Loucy (cell line): ENCODE measurements around the gene CD302.

ENCODE experiments used
- H2AFZ ChIP-seq: fragments of 200-600 bp; sonication (generic); 2 replicates; pipeline ENCODE4 v1.6.0; 2016; ENCODE audit warnings: antibody characterized with exemption, mild to moderate bottlenecking, low read length, moderate library complexity
- H3F3A ChIP-seq: fragments of 200-600 bp; 2 replicates; pipeline ENCODE4 v1.6.0; 2016; ENCODE audit warnings: antibody characterized with exemption, low read depth, mild to moderate bottlenecking
- H3K27me3 ChIP-seq: fragments of 200-600 bp; sonication (generic); 2 replicates; pipeline ENCODE4 v1.6.1; 2014; ENCODE audit warnings: low read length, mild to moderate bottlenecking; ENCODE audit not compliant: insufficient read depth, poor library complexity, severe bottlenecking
- H3K36me3 ChIP-seq: fragments of 200-600 bp; sonication (generic); 2 replicates; pipeline ENCODE4 v1.6.1; 2016; ENCODE audit warnings: low read length; ENCODE audit not compliant: insufficient read depth
- H3K4me1 ChIP-seq: fragments of 200-600 bp; sonication (generic); 2 replicates; pipeline ENCODE4 v1.5.1; 2014; ENCODE audit warnings: low read length, mild to moderate bottlenecking; ENCODE audit not compliant: insufficient read depth, poor library complexity, severe bottlenecking
- H3K4me2 ChIP-seq: fragments of 200-600 bp; sonication (generic); 2 replicates; pipeline ENCODE4 v1.6.0; 2014; ENCODE audit warnings: antibody characterized with exemption, low read length, low read depth, mild to moderate bottlenecking; ENCODE audit not compliant: poor library complexity, severe bottlenecking
- H3K4me3 ChIP-seq: fragments of 200-600 bp; sonication (generic); 2 replicates; pipeline ENCODE4 v1.5.1; 2014; ENCODE audit warnings: low read length, mild to moderate bottlenecking, mixed read lengths; ENCODE audit not compliant: poor library complexity, severe bottlenecking
- H3K79me2 ChIP-seq: fragments of 200-600 bp; sonication (generic); 2 replicates; pipeline ENCODE4 v1.6.1; 2014; ENCODE audit warnings: low read length; ENCODE audit not compliant: insufficient read depth
- H3K9ac ChIP-seq: fragments of 200-600 bp; sonication (generic); 2 replicates; pipeline ENCODE4 v1.6.0; 2014; ENCODE audit warnings: mild to moderate bottlenecking, low read depth, low read length, moderate library complexity; ENCODE audit not compliant: poor library complexity, severe bottlenecking
- H3K9me2 ChIP-seq: fragments of 200-600 bp; sonication (generic); replicated peaks from 2 replicates; pipeline ENCODE4 v1.6.1; 2016; ENCODE audit warnings: low read depth, low read length, mixed read lengths
- H3K9me3 ChIP-seq: fragments of 200-600 bp; sonication (generic); 2 replicates; pipeline ENCODE4 v1.6.1; 2014; ENCODE audit warnings: mild to moderate bottlenecking, antibody characterized with exemption, low read length, low read depth; ENCODE audit not compliant: insufficient read depth
- H4K20me1 ChIP-seq: fragments of 200-600 bp; sonication (generic); 2 replicates; pipeline ENCODE4 v1.6.0; 2014; ENCODE audit warnings: antibody characterized with exemption, low read length, mild to moderate bottlenecking; ENCODE audit not compliant: insufficient read depth, poor library complexity, severe bottlenecking
- CTCF ChIP-seq: fragments of 200-600 bp; sonication (generic); conservative IDR thresholded peaks from 2 replicates; pipeline ENCODE4 v1.5.1; 2014; ENCODE audit warnings: mild to moderate bottlenecking, antibody characterized with exemption, low read length
- EZH2phosphoT487 ChIP-seq: fragments of 200-600 bp; IDR thresholded peaks from 2 replicates; pipeline ENCODE4 v1.6.1; 2018; ENCODE audit warnings: antibody characterized with exemption, mild to moderate bottlenecking, moderate library complexity, borderline replicate concordance

The CD302 gene

GRCh38 chr2:159797543-159798375 lies at the start of gene CD302:
Gene CD302, minus strand, starts transcription at chr2:159798208. Its CDS starts 10 bp downstream, at chr2:159798198.
- no peak within 1 kb of the TSS for H2AFZ ChIP-seq
- H3K27me3 ChIP-seq = no peaks in the 10 kb centered on the region
- H3K36me3 ChIP-seq = no peaks in the 10 kb centered on the region
- no peaks in the 10 kb centered on the region for H3F3A ChIP-seq
- H3K4me3 ChIP-seq = no peak within 1 kb of the TSS
- no peaks in the 10 kb centered on the region for H3K79me2 ChIP-seq
- H4K20me1 ChIP-seq = no peaks in the 10 kb centered on the region
- H3K4me1 ChIP-seq = peaks cover 5% of the 10 kb centered on the region
- H3K9ac ChIP-seq = no peak within 1 kb of the TSS
- H3K4me2 ChIP-seq = no peak within 1 kb of the TSS
- H3K9me3 ChIP-seq = no peaks in the 10 kb centered on the region
- H3K9me2 ChIP-seq = no peaks in the 10 kb centered on the region
- no peak for TF ChIP-seq CTCF
- no peak for TF ChIP-seq EZH2phosphoT487

GRCh38 chr2:159846564-159846963 lies 48.6 kb upstream of the CD302 start:
- Histone ChIP-seq H3K4me3 (no peak overlapping the region), H3K9me3 (no peaks in the 10 kb centered on the region), H3K4me2 (no peak overlapping the region), H3K27me3 (no peaks in the 10 kb centered on the region), H3F3A (no peaks in the 10 kb centered on the region), H3K9ac (no peak overlapping the region), H3K79me2 (no peaks in the 10 kb centered on the region), H4K20me1 (no peaks in the 10 kb centered on the region), H2AFZ (no peak overlapping the region), H3K9me2 (no peaks in the 10 kb centered on the region), H3K36me3 (no peaks in the 10 kb centered on the region), H3K4me1 (no peaks in the 10 kb centered on the region)
- no peak for TF ChIP-seq EZH2phosphoT487

GRCh38 chr2:159840616-159841015 lies 42.6 kb upstream of the CD302 start:
- Histone ChIP-seq H3K4me3 (no peak overlapping the region), H3K36me3 (no peaks in the 10 kb centered on the region), H3K9ac (no peak overlapping the region), H3K4me2 (no peak overlapping the region), H3K79me2 (no peaks in the 10 kb centered on the region), H4K20me1 (no peaks in the 10 kb centered on the region), H3F3A (no peaks in the 10 kb centered on the region), H3K27me3 (no peaks in the 10 kb centered on the region), H3K9me2 (no peaks in the 10 kb centered on the region), H3K4me1 (no peaks in the 10 kb centered on the region), H2AFZ (no peak overlapping the region), H3K9me3 (no peaks in the 10 kb centered on the region)
- TF ChIP-seq EZH2phosphoT487 (no peak), CTCF (no peak)

GRCh38 chr2:159832858-159833257 lies 34.9 kb upstream of the CD302 start:
- no peaks in the 10 kb centered on the region for H3K27me3 ChIP-seq
- H3K9me2 ChIP-seq = no peaks in the 10 kb centered on the region
- H3K79me2 ChIP-seq = no peaks in the 10 kb centered on the region
- no peaks in the 10 kb centered on the region for H3K4me1 ChIP-seq
- no peak overlapping the region for H3K9ac ChIP-seq
- no peaks in the 10 kb centered on the region for H4K20me1 ChIP-seq
- no peak overlapping the region for H3K4me2 ChIP-seq
- no peaks in the 10 kb centered on the region for H3F3A ChIP-seq
- TF ChIP-seq CTCF = no peak
- no peak for TF ChIP-seq EZH2phosphoT487
- H3K36me3 ChIP-seq = no peaks in the 10 kb centered on the region
- H3K4me3 ChIP-seq = no peak overlapping the region
- H3K9me3 ChIP-seq = no peaks in the 10 kb centered on the region
- no peak overlapping the region for H2AFZ ChIP-seq
